ENCODE results near the gene SOWAHA.

SOWAHA gene

DNA sequence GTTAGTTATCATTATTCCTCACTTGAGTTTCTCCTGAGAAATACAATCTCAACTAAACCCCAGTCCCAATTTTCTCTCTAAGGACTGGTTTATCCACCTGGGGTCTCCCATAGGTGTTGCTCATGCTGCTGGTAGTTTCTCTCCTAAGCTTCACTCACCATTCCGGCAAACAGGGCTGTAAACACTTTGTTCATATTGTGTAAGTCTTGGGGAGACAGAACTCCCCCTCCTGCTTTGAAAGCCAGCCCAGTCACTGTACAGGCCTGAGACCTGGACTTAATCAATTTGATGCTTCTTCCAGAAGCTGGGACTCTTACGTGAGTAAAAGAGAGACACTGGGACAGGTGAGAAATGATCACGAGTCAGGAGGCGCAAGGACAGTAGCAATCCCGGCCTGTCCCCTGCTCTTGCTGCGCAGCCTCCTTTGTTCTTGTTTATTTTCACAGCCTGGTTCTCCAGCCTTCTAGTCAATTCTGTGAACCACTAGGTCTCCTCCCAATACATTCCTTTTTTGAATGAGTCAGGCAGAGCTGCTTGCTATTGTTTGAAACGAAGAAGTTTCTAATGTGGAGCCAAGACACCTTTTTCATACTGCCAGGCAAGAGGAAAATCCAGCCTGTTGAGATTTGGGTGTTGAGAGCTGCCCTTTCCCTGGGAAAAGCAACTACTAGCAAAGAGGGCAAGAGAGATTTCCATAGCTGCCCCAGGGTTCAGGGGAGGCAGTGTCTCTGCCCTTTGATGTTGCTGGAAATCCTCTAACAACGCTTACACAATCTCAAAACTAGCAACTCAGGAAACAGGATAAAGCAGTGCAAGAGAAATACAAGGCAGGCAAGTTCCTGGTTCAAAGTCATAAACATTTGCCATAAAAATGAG lies 26.6 kb downstream of the SOWAHA start:
- no peak for TF ChIP-seq EZH2phosphoT487 (conservative IDR thresholded peaks at IDR 0.05; ENCODE audit: low read length)
- TF ChIP-seq CTCF (IDR thresholded peaks at IDR 0.05; ENCODE audit: insufficient read depth, low read length, poor library complexity, severe bottlenecking) = no peak
- Histone ChIP-seq H4K20me1 (ENCODE audit: low read depth, low read length) (no peaks in the 10 kb centered on the region), H3K9me2 (replicated peaks; ENCODE audit: insufficient read depth, low read length) (no peaks in the 10 kb centered on the region), H3F3A (ENCODE audit: insufficient read depth) (no peaks in the 10 kb centered on the region), H3K4me3 (ENCODE audit: insufficient read depth, low read length, poor library complexity, severe bottlenecking) (no peak overlapping the region), H2AFZ (ENCODE audit: low read depth, low read length, severe bottlenecking) (no peak overlapping the region), H3K9me3 (ENCODE audit: insufficient read depth, low read length) (no peaks in the 10 kb centered on the region), H3K79me2 (ENCODE audit: insufficient read depth, low read length) (no peaks in the 10 kb centered on the region), H3K4me2 (ENCODE audit: low read depth, low read length, poor library complexity, severe bottlenecking) (no peak overlapping the region), H3K27me3 (ENCODE audit: low read length) (no peaks in the 10 kb centered on the region), H3K36me3 (ENCODE audit: low read length) (no peaks in the 10 kb centered on the region), H3K27ac (ENCODE audit: low read depth, low read length) (no peak overlapping the region), H3K9ac (ENCODE audit: low read length) (no peak overlapping the region)

DNA sequence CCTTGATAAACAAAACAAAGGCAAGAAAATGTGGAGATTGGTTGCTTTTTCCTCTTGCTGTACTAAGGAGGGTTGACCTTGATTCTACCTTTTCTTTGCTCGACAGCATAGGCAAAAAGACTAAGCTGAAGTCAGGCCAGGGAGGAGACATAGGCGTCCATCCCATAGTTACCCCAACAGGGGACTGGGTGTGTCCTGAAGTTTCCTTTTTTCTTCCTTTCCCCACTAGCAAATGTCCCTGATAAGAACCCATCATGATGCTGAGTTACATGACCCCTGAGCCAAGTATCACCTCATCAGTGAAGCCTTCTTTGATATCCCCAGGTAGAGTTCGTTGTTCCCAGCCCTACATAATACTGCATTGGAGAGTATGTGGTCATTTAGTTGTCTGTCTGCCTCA lies 27.2 kb downstream of the SOWAHA start:
- H2AFZ ChIP-seq (ENCODE audit: low read depth, low read length, severe bottlenecking) = no peak overlapping the region

DNA sequence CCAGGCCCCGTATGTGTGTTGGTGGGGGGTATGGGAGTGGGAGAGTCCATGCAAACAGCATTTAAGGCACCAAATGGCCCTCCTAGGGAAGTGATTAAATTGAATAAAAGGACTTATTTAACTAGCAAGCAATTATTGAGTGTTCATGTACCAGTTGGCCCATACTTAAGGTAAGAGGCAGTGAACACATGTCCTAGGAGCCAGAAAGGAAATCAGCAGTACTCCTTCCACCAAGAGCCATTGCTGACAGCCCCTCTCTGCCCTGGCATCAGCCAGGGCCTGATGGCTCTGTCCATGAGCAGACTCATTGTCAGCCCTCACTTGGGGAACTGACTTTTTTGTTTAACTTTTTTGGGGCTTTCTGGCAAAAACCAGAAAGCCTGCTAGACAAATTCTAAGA lies 27.8 kb downstream of the SOWAHA start:
- Histone ChIP-seq H3K9me2 (replicated peaks; ENCODE audit: insufficient read depth, low read length) (no peaks in the 10 kb centered on the region), H4K20me1 (ENCODE audit: low read depth, low read length) (no peaks in the 10 kb centered on the region), H3K27me3 (ENCODE audit: low read length) (no peaks in the 10 kb centered on the region), H3K36me3 (ENCODE audit: low read length) (no peaks in the 10 kb centered on the region), H3K27ac (ENCODE audit: low read depth, low read length) (no peak overlapping the region), H3K4me2 (ENCODE audit: low read depth, low read length, poor library complexity, severe bottlenecking) (no peak overlapping the region), H3F3A (ENCODE audit: insufficient read depth) (no peaks in the 10 kb centered on the region), H3K79me2 (ENCODE audit: insufficient read depth, low read length) (no peaks in the 10 kb centered on the region), H3K9me3 (ENCODE audit: insufficient read depth, low read length) (no peaks in the 10 kb centered on the region), H3K9ac (ENCODE audit: low read length) (no peak overlapping the region), H3K4me3 (ENCODE audit: insufficient read depth, low read length, poor library complexity, severe bottlenecking) (no peak overlapping the region), H2AFZ (ENCODE audit: low read depth, low read length, severe bottlenecking) (no peak overlapping the region)
- no peak for TF ChIP-seq EZH2phosphoT487 (conservative IDR thresholded peaks at IDR 0.05; ENCODE audit: low read length)
- TF ChIP-seq CTCF (IDR thresholded peaks at IDR 0.05; ENCODE audit: insufficient read depth, low read length, poor library complexity, severe bottlenecking) = no peak

More for the DNA sequence above, 27.2 kb downstream of the SOWAHA start:
- Histone ChIP-seq H3K27ac (ENCODE audit: low read depth, low read length) (no peak overlapping the region), H3K36me3 (ENCODE audit: low read length) (no peaks in the 10 kb centered on the region), H4K20me1 (ENCODE audit: low read depth, low read length) (no peaks in the 10 kb centered on the region), H3K9ac (ENCODE audit: low read length) (no peak overlapping the region), H3K9me3 (ENCODE audit: insufficient read depth, low read length) (no peaks in the 10 kb centered on the region), H3K27me3 (ENCODE audit: low read length) (no peaks in the 10 kb centered on the region), H3F3A (ENCODE audit: insufficient read depth) (no peaks in the 10 kb centered on the region), H3K9me2 (replicated peaks; ENCODE audit: insufficient read depth, low read length) (no peaks in the 10 kb centered on the region), H3K79me2 (ENCODE audit: insufficient read depth, low read length) (no peaks in the 10 kb centered on the region), H3K4me3 (ENCODE audit: insufficient read depth, low read length, poor library complexity, severe bottlenecking) (no peak overlapping the region), H3K4me2 (ENCODE audit: low read depth, low read length, poor library complexity, severe bottlenecking) (no peak overlapping the region)
- no peak for TF ChIP-seq CTCF (IDR thresholded peaks at IDR 0.05; ENCODE audit: insufficient read depth, low read length, poor library complexity, severe bottlenecking)
- no peak for TF ChIP-seq EZH2phosphoT487 (conservative IDR thresholded peaks at IDR 0.05; ENCODE audit: low read length)
